Measurements from ENCODE around the gene STK25. TPM values are rescaled to one million over a fixed set of nuclear protein-coding genes. Genes with fewer than 3 reads are reported as not detected.

The STK25 gene
- total RNA-seq, 1 donor from 2014 or later, result 211 TPM

DNA sequence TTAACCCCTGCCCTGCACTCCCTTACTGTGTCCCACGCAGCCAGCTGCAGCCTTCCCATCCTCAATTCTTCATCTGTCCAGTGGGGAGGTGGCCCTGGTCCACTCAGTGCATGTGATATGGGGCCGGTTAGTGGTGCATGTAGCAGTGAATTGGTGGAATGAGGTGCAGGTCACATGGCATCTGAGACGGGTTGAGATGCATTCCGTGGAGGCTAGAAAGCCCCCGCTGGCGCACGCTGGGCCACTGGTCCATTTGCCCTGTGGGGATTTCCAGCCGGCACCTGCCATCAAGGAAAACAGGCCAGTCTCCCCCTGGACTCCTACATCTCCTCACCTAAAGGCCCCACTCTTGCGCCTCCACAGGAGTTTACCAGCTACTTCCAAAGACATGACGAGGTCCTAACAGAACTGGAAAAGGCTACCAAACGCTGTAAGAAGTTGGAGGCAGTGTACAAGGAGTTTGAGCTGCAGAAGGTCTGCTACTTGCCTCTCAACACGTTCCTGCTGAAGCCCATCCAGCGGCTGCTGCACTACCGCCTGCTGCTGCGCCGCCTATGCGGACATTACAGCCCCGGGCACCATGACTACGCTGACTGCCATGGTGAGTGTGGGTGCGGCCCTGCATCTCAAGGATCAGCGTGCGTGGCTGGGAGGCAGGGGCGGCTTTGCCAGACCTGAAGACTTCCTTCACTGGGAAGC lies 40.5 kb downstream of the STK25 start:
- Histone ChIP-seq H3K4me1 (ENCODE audit: insufficient read depth, low read length) (no peaks in the 10 kb centered on the region), H3K27me3 (ENCODE audit: insufficient read depth, low read length) (no peaks in the 10 kb centered on the region), H3K79me2 (ENCODE audit: insufficient read depth, low read length) (no peaks in the 10 kb centered on the region), H3K9ac (ENCODE audit: low read length) (no peak overlapping the region), H3K4me2 (ENCODE audit: low read length) (no peak overlapping the region), H4K20me1 (ENCODE audit: insufficient read depth, low read length) (peaks cover 8% of the 10 kb centered on the region), H3K4me3 (ENCODE audit: insufficient read depth, low read depth, low read length) (no peak overlapping the region), H3K36me3 (ENCODE audit: insufficient read depth, low read length) (no peaks in the 10 kb centered on the region), H3K9me3 (ENCODE audit: insufficient read depth, low read depth, low read length) (no peaks in the 10 kb centered on the region), H2AFZ (ENCODE audit: low read depth, low read length) (no peak overlapping the region), H3K27ac (ENCODE audit: low read depth, low read length) (no peak overlapping the region)
- TF ChIP-seq, protein P1, sequence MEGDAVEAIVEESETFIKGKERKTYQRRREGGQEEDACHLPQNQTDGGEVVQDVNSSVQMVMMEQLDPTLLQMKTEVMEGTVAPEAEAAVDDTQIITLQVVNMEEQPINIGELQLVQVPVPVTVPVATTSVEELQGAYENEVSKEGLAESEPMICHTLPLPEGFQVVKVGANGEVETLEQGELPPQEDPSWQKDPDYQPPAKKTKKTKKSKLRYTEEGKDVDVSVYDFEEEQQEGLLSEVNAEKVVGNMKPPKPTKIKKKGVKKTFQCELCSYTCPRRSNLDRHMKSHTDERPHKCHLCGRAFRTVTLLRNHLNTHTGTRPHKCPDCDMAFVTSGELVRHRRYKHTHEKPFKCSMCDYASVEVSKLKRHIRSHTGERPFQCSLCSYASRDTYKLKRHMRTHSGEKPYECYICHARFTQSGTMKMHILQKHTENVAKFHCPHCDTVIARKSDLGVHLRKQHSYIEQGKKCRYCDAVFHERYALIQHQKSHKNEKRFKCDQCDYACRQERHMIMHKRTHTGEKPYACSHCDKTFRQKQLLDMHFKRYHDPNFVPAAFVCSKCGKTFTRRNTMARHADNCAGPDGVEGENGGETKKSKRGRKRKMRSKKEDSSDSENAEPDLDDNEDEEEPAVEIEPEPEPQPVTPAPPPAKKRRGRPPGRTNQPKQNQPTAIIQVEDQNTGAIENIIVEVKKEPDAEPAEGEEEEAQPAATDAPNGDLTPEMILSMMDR (IDR thresholded peaks at IDR 0.05; ENCODE audit: insufficient read depth, low read depth, low read length), result no peak
- TF ChIP-seq EZH2 (IDR thresholded peaks at IDR 0.05; ENCODE audit: insufficient read depth, low read length), result no peak
- Mint-ChIP-seq H3K27ac (ENCODE audit: unreplicated experiment) (no peak overlapping the region), H3K9me3 (ENCODE audit: unreplicated experiment) (peaks cover 13% of the 10 kb centered on the region), H3K36me3 (ENCODE audit: low read depth, unreplicated experiment) (peaks cover 37% of the 10 kb centered on the region), H3K4me1 (ENCODE audit: low read depth, unreplicated experiment) (no peaks in the 10 kb centered on the region), H3K27me3 (ENCODE audit: low read depth, unreplicated experiment) (peaks cover 34% of the 10 kb centered on the region), H3K4me3 (ENCODE audit: unreplicated experiment) (no peak overlapping the region)
- no peak for DNase-seq (ENCODE audit: low read depth)
- FAIRE-seq, result no peak

DNA sequence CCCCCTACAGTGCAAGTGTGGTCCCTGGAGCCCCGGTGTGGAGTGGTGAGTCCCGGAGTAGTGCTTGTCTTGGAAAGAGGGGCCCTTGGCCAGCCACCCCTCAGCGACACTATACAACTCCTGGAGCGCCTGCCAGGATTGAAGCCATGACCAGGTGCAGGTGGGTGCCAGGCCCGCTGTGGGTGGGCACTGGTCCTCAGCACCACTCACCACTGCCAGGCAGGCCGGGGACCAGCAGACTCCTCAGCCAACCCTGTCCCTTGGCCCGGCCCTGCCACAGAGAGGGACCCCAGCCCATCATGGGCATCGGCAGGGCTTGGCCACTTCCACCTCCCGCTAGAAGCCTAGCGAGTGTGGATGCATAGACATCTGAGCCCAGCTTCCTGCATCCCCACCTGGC lies 42.2 kb downstream of the STK25 start:
- no peaks in the 10 kb centered on the region for H4K20me1 ChIP-seq (ENCODE audit: insufficient read depth, low read length)
- no peak overlapping the region for H2AFZ ChIP-seq (ENCODE audit: low read depth, low read length)
- Mint-ChIP-seq H3K27me3 (ENCODE audit: low read depth, unreplicated experiment) (peaks cover 21% of the 10 kb centered on the region), H3K9me3 (ENCODE audit: unreplicated experiment) (peaks cover 2% of the 10 kb centered on the region), H3K4me1 (ENCODE audit: low read depth, unreplicated experiment) (no peaks in the 10 kb centered on the region), H3K27ac (ENCODE audit: unreplicated experiment) (no peak overlapping the region), H3K36me3 (ENCODE audit: low read depth, unreplicated experiment) (peaks cover 23% of the 10 kb centered on the region), H3K4me3 (ENCODE audit: unreplicated experiment) (no peak overlapping the region)
- no peaks in the 10 kb centered on the region for H3K4me1 ChIP-seq (ENCODE audit: insufficient read depth, low read length)
- H3K9ac ChIP-seq (ENCODE audit: low read length), result no peak overlapping the region
- H3K4me2 ChIP-seq (ENCODE audit: low read length), result no peak overlapping the region
- H3K27ac ChIP-seq (ENCODE audit: low read depth, low read length), result no peak overlapping the region
- H3K4me3 ChIP-seq (ENCODE audit: insufficient read depth, low read depth, low read length), result no peak overlapping the region
- no peaks in the 10 kb centered on the region for H3K27me3 ChIP-seq (ENCODE audit: insufficient read depth, low read length)
- DNase-seq (ENCODE audit: low read depth) (no peak), FAIRE-seq (no peak)
- H3K36me3 ChIP-seq (ENCODE audit: insufficient read depth, low read length), result no peaks in the 10 kb centered on the region
- no peaks in the 10 kb centered on the region for H3K9me3 ChIP-seq (ENCODE audit: insufficient read depth, low read depth, low read length)
- H3K79me2 ChIP-seq (ENCODE audit: insufficient read depth, low read length), result no peaks in the 10 kb centered on the region
- TF ChIP-seq, protein P1 (IDR thresholded peaks at IDR 0.05; ENCODE audit: insufficient read depth, low read depth, low read length), result no peak
- TF ChIP-seq EZH2 (IDR thresholded peaks at IDR 0.05; ENCODE audit: insufficient read depth, low read length), result no peak

DNA sequence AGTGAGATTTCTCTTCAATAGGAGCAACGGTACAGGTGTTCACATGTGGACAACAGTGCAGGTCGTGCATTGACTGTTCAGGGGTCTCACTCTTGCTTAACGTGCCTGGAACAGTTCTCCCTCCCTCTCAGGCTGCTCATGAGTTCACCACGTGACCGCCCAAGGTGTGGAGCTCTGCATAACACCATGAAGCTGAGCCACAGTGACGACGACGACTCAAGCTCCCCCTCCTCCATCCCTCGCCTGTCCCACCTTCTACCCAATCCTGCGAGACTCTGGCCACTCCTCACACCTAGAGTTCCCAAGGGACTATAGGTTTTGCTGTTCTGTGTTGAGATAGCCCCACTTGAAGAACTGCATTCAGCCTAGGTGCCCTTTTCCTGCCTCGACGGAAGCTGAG lies 42.8 kb downstream of the STK25 start:
- Histone ChIP-seq H3K79me2 (ENCODE audit: insufficient read depth, low read length) (no peaks in the 10 kb centered on the region), H4K20me1 (ENCODE audit: insufficient read depth, low read length) (no peaks in the 10 kb centered on the region), H3K4me1 (ENCODE audit: insufficient read depth, low read length) (no peaks in the 10 kb centered on the region), H3K4me2 (ENCODE audit: low read length) (no peak overlapping the region), H3K9me3 (ENCODE audit: insufficient read depth, low read depth, low read length) (no peaks in the 10 kb centered on the region), H2AFZ (ENCODE audit: low read depth, low read length) (no peak overlapping the region), H3K4me3 (ENCODE audit: insufficient read depth, low read depth, low read length) (no peak overlapping the region), H3K27ac (ENCODE audit: low read depth, low read length) (no peak overlapping the region), H3K27me3 (ENCODE audit: insufficient read depth, low read length) (no peaks in the 10 kb centered on the region), H3K36me3 (ENCODE audit: insufficient read depth, low read length) (no peaks in the 10 kb centered on the region), H3K9ac (ENCODE audit: low read length) (no peak overlapping the region)
- FAIRE-seq (no peak), DNase-seq (ENCODE audit: low read depth) (no peak)
- TF ChIP-seq, protein P1 (IDR thresholded peaks at IDR 0.05; ENCODE audit: insufficient read depth, low read depth, low read length), result no peak
- TF ChIP-seq EZH2 (IDR thresholded peaks at IDR 0.05; ENCODE audit: insufficient read depth, low read length), result no peak
- peaks cover 18% of the 10 kb centered on the region for H3K27me3 Mint-ChIP-seq (ENCODE audit: low read depth, unreplicated experiment)
- H3K4me3 Mint-ChIP-seq (ENCODE audit: unreplicated experiment), result no peak overlapping the region
- H3K4me1 Mint-ChIP-seq (ENCODE audit: low read depth, unreplicated experiment), result no peaks in the 10 kb centered on the region
- peaks cover 2% of the 10 kb centered on the region for H3K9me3 Mint-ChIP-seq (ENCODE audit: unreplicated experiment)
- H3K36me3 Mint-ChIP-seq (ENCODE audit: low read depth, unreplicated experiment), result peaks cover 19% of the 10 kb centered on the region
- no peak overlapping the region for H3K27ac Mint-ChIP-seq (ENCODE audit: unreplicated experiment)
